Neural progenitor cell (in vitro differentiated cells): ENCODE data around the gene GPR84.

Source experiments
- EZH2phosphoT487 ChIP-seq: fragments of 200-600 bp; sonication (generic); IDR thresholded peaks from 2 replicates; pipeline ENCODE4 v1.6.1; 2017; ENCODE audit warnings: antibody characterized with exemption
- TF ChIP-seq, protein P1 (sequence below): fragments of 200-600 bp; sonication (generic); IDR thresholded peaks from 2 replicates; pipeline ENCODE4 v1.5.1; 2017; ENCODE audit warnings: antibody characterized with exemption, mild to moderate bottlenecking

DNA sequence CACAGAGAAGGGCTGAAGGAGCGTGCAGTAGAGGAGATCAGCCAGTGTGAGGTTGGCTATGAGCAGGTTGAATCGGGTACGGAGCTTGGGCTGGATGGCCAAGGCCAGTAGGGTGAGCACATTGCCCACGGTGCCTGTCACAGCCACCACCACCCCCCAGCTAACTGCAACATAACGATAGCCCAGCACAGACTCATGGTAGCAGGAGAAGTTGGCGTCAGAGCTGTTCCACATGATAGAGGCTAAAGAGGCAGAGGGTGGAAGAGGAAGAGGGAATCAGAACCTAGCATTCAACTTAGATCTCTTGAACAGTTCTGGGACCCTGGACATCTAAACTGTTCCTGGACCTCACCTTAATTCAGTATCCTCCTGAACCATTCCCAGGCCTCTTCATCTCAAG is 668 bp downstream of the GPR84 start:
- TF ChIP-seq, protein P1, sequence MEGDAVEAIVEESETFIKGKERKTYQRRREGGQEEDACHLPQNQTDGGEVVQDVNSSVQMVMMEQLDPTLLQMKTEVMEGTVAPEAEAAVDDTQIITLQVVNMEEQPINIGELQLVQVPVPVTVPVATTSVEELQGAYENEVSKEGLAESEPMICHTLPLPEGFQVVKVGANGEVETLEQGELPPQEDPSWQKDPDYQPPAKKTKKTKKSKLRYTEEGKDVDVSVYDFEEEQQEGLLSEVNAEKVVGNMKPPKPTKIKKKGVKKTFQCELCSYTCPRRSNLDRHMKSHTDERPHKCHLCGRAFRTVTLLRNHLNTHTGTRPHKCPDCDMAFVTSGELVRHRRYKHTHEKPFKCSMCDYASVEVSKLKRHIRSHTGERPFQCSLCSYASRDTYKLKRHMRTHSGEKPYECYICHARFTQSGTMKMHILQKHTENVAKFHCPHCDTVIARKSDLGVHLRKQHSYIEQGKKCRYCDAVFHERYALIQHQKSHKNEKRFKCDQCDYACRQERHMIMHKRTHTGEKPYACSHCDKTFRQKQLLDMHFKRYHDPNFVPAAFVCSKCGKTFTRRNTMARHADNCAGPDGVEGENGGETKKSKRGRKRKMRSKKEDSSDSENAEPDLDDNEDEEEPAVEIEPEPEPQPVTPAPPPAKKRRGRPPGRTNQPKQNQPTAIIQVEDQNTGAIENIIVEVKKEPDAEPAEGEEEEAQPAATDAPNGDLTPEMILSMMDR: no peak
- no peak for TF ChIP-seq EZH2phosphoT487
